Hematopoietic multipotent progenitor cell treated with erythropoietin and hydrocortisone succinate and interleukin-3 and kit ligand, for 17 days (in vitro differentiated cells): ENCODE results near the gene ALB.

Source experiments
- DNase-seq: peaks from one replicate; pipeline ENCODE4 v3.0.0-alpha.2; 2015; ENCODE audit warnings: low spot score

The ALB gene

DNA sequence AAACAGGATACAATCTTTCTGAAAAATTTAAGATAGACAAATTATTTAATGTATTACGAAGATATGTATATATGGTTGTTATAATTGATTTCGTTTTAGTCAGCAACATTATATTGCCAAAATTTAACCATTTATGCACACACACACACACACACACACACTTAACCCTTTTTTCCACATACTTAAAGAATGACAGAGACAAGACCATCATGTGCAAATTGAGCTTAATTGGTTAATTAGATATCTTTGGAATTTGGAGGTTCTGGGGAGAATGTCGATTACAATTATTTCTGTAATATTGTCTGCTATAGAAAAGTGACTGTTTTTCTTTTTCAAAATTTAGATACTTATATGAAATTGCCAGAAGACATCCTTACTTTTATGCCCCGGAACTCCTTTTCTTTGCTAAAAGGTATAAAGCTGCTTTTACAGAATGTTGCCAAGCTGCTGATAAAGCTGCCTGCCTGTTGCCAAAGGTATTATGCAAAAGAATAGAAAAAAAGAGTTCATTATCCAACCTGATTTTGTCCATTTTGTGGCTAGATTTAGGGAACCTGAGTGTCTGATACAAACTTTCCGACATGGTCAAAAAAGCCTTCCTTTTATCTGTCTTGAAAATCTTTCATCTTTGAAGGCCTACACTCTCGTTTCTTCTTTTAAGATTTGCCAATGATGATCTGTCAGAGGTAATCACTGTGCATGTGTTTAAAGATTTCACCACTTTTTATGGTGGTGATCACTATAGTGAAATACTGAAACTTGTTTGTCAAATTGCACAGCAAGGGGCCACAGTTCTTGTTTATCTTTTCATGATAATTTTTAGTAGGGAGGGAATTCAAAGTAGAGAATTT is 5.2 kb downstream of the ALB start:
- no peak for DNase-seq

DNA sequence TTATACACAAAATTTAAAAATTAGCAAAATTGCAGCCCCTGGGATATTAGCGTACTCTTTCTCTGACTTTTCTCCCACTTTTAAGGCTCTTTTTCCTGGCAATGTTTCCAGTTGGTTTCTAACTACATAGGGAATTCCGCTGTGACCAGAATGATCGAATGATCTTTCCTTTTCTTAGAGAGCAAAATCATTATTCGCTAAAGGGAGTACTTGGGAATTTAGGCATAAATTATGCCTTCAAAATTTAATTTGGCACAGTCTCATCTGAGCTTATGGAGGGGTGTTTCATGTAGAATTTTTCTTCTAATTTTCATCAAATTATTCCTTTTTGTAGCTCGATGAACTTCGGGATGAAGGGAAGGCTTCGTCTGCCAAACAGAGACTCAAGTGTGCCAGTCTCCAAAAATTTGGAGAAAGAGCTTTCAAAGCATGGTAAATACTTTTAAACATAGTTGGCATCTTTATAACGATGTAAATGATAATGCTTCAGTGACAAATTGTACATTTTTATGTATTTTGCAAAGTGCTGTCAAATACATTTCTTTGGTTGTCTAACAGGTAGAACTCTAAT is 6.0 kb downstream of the ALB start:
- no peak for DNase-seq

DNA sequence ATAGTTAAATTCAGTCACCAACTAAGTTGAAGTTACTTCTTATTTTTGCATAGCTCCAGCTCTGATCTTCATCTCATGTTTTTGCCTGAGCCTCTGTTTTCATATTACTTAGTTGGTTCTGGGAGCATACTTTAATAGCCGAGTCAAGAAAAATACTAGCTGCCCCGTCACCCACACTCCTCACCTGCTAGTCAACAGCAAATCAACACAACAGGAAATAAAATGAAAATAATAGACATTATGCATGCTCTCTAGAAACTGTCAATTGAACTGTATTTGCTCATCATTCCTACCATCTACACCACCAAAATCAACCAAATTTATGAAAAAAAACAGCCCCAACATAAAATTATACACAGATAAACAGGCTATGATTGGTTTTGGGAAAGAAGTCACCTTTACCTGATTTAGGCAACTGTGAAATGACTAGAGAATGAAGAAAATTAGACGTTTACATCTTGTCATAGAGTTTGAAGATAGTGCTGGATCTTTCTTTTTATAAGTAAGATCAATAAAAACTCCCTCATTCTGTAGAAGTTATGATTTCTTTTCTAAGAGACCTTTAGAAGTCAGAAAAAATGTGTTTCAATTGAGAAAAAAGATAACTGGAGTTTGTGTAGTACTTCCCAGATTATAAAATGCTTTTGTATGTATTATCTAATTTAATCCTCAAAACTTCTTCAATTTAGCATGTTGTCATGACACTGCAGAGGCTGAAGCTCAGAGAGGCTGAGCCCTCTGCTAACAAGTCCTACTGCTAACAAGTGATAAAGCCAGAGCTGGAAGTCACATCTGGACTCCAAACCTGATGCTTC is 7.0 kb downstream of the ALB start:
- no peak for DNase-seq

DNA sequence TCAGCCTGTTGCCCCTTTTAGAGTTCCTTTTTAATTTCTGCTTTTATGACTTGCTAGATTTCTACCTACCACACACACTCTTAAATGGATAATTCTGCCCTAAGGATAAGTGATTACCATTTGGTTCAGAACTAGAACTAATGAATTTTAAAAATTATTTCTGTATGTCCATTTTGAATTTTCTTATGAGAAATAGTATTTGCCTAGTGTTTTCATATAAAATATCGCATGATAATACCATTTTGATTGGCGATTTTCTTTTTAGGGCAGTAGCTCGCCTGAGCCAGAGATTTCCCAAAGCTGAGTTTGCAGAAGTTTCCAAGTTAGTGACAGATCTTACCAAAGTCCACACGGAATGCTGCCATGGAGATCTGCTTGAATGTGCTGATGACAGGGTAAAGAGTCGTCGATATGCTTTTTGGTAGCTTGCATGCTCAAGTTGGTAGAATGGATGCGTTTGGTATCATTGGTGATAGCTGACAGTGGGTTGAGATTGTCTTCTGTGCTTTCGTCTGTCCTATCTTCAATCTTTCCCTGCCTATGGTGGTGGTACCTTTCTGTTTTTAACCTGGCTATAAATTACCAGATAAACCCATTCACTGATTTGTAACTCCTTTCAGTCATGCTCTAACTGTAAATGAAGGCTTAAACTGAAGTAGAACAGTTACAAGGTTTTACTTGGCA is 7.8 kb downstream of the ALB start:
- DNase-seq: no peak

DNA sequence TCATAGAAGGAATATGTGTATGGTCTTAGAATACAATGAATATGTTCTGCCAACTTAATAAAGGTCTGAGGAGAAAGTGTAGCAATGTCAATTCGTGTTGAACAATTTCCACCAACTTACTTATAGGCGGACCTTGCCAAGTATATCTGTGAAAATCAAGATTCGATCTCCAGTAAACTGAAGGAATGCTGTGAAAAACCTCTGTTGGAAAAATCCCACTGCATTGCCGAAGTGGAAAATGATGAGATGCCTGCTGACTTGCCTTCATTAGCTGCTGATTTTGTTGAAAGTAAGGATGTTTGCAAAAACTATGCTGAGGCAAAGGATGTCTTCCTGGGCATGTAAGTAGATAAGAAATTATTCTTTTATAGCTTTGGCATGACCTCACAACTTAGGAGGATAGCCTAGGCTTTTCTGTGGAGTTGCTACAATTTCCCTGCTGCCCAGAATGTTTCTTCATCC is 9.2 kb downstream of the ALB start:
- no peak for DNase-seq

DNA sequence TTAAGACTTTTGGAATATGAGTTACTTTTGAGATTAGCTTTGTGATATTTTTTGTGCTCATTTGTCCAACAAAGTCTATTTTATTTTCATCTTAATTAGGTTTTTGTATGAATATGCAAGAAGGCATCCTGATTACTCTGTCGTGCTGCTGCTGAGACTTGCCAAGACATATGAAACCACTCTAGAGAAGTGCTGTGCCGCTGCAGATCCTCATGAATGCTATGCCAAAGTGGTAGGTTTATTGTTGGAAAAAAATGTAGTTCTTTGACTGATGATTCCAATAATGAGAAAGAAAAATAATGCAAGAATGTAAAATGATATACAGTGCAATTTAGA is 10.8 kb downstream of the ALB start:
- no peak for DNase-seq

DNA sequence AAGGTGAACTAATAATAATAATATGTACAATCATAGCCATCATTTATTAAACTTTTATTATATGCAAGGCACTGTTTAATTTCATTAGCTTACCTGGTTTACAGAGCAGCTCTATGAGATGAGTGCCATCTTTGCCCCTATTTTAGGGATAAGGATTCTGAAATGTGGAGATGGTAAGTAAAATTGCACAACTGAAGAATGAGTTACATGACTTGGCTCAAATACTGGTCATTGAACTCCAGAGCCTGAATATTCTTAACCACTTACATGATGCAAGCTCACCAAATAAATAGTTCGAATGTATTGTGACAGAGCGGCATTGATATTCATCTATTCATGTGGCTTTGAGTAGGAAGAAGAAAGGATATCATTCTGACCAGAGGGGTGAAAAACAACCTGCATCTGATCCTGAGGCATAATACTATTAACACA is 11.7 kb downstream of the ALB start:
- no peak for DNase-seq

DNA sequence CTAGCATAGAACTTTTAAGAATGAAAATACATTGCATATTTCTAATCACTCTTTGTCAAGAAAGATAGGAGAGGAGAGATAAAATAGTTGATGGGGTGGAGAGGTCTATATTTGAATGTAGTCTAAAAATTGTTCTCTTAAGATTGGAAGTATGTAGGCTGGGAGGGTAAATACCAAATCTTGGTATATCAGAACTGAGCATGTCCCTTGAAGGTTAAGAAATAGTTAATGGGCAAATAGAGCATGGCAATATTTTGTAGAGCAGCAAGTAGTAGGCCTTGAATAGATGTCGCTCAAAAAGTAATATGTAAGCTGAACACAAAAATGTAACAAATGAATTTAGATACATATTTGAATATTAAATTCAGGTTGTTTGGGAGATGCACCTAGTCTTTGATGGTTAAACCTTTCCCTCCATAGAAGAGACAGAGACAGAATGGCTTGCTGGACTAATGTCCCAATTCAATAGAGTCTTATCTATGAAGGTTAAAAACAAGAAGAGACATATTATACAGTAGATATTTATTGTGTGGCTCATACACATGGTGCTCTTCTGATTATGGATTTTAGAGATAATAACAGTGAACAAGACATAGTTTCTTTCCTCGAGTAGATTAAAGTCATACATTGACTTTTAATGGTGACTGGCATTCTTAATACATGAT is 12.5 kb downstream of the ALB start:
- no peak for DNase-seq

DNA sequence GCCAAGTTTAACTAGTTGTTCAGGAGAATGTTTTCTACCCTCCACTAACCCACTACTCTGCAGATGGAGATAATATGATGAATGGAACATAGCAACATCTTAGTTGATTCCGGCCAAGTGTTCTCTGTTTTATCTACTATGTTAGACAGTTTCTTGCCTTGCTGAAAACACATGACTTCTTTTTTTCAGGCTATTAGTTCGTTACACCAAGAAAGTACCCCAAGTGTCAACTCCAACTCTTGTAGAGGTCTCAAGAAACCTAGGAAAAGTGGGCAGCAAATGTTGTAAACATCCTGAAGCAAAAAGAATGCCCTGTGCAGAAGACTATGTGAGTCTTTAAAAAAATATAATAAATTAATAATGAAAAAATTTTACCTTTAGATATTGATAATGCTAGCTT is 13.3 kb downstream of the ALB start:
- DNase-seq: no peak

DNA sequence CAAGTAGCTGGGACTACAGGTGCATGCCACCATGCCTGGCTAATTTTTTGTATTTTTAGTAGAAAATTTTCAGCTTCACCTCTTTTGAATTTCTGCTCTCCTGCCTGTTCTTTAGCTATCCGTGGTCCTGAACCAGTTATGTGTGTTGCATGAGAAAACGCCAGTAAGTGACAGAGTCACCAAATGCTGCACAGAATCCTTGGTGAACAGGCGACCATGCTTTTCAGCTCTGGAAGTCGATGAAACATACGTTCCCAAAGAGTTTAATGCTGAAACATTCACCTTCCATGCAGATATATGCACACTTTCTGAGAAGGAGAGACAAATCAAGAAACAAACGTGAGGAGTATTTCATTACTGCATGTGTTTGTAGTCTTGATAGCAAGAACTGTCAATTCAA is 13.9 kb downstream of the ALB start:
- no peak for DNase-seq

DNA sequence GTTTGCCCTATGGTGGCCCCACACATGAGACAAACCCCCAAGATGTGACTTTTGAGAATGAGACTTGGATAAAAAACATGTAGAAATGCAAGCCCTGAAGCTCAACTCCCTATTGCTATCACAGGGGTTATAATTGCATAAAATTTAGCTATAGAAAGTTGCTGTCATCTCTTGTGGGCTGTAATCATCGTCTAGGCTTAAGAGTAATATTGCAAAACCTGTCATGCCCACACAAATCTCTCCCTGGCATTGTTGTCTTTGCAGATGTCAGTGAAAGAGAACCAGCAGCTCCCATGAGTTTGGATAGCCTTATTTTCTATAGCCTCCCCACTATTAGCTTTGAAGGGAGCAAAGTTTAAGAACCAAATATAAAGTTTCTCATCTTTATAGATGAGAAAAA is 14.6 kb downstream of the ALB start:
- DNase-seq: no peak

DNA sequence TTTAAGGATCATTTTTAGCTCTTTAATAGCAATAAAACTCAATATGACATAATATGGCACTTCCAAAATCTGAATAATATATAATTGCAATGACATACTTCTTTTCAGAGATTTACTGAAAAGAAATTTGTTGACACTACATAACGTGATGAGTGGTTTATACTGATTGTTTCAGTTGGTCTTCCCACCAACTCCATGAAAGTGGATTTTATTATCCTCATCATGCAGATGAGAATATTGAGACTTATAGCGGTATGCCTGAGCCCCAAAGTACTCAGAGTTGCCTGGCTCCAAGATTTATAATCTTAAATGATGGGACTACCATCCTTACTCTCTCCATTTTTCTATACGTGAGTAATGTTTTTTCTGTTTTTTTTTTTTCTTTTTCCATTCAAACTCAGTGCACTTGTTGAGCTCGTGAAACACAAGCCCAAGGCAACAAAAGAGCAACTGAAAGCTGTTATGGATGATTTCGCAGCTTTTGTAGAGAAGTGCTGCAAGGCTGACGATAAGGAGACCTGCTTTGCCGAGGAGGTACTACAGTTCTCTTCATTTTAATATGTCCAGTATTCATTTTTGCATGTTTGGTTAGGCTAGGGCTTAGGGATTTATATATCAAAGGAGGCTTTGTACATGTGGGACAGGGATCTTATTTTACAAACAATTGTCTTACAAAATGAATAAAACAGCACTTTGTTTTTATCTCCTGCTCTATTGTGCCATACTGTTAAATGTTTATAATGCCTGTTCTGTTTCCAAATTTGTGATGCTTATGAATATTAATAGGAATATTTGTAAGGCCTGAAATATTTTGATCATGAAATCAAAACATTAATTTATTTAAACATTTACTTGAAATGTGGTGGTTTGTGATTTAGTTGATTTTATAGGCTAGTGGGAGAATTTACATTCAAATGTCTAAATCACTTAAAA is 15.3 kb downstream of the ALB start:
- DNase-seq: no peak

DNA sequence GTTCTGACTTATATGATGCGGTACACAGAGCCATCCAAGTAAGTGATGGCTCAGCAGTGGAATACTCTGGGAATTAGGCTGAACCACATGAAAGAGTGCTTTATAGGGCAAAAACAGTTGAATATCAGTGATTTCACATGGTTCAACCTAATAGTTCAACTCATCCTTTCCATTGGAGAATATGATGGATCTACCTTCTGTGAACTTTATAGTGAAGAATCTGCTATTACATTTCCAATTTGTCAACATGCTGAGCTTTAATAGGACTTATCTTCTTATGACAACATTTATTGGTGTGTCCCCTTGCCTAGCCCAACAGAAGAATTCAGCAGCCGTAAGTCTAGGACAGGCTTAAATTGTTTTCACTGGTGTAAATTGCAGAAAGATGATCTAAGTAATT is 16.5 kb downstream of the ALB start:
- no peak for DNase-seq

DNA sequence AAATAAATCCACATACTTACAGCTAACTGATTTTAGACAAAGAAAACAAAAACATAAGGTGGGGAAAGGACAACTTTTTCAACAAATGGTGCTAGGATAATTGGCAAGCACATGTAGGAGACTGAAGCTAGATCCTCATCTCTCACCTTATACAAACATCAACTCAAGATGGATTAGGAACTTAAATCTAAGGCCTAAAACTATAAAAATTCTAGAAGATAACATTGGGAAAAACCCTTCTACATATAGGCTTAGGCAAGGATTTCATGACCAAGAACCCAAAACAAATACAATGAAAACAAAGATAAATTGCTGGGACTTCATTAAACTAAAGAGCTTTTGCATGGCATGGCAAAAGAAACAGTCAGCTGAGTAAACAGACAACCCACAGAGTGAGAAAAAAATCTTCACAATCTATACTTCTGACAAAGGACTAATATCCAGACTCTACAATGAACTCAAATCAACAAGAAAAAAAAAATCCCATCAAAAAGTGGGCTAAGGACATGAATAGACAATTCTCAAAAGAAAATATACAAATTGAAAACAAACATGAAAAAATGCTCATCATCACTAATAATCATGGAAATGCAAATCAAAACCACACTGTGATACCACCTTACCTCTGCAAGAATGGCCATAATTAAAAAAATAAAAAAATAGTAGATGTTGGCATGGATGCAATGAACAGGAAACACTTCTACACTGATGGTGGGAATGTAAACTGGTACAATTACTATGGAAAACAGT is 17.8 kb downstream of the ALB start:
- DNase-seq: no peak

DNA sequence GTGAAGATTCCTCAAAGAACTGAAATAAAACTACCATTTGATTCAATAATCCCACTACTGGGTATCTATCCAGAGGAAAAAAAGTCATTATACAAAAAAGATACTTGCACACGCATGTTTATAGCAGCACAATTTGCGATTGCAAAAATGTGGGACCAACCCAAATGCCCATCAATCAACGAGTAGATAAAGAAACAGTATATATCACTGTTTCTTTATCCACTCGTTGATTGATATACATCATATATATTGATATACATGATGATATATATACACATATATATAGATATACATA is 18.3 kb downstream of the ALB start:
- DNase-seq: no peak

DNA sequence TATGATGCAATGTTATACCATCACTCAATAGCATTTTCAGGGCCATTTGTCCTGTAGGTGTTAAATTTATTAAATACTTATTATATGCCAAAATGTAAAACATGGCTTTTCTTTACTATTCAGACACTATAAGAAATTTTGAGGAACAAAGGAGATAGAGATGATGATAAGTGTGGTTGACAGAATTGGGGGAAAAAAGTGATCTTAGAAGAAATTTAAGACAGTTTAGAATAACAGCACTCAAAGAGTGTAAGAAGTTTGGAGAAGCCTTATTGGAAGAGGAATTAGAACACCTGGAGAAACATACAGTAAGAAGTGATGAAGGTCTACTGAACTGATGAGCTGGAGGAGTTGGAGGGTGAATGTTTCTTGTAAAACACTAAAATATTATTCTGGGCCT is 19.1 kb downstream of the ALB start:
- DNase-seq: no peak

DNA sequence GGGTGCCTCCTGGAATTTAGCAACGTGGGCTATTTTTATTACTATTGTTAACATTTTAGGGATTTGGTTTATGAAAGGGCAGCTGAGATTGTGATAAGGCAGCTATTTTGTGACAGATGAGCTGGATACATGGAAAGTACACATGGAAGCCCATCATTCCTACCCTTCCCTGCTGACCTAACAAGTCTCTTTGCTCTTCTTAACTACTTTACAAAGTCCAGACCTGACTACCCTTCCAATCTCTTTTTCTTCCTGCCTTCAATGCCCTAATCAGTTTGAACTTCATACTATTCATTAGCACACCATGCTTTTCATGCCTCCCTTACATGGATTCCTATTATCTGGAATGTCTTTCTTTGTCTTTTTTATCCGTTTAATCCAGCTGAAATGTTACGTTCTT is 22.6 kb downstream of the ALB start:
- no peak for DNase-seq

DNA sequence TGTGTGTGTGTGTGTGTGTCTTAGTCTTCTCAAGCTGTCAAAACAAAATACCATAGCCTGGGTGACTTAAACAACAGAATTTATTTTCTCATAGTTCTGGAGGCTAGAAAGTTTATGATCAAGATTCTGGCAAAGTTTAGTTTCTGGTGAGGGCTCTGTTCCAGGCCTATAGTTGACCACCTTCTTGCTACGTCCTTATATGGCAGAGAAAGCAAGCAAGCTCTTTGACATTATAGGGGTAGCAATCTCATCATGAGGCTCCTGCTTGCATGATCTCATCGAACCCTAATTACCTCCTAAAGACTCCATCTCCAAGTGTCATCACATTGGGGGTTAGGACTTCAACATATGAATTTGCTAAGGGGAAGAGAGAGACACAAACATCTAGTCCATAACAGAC is 25.0 kb downstream of the ALB start:
- no peak for DNase-seq

DNA sequence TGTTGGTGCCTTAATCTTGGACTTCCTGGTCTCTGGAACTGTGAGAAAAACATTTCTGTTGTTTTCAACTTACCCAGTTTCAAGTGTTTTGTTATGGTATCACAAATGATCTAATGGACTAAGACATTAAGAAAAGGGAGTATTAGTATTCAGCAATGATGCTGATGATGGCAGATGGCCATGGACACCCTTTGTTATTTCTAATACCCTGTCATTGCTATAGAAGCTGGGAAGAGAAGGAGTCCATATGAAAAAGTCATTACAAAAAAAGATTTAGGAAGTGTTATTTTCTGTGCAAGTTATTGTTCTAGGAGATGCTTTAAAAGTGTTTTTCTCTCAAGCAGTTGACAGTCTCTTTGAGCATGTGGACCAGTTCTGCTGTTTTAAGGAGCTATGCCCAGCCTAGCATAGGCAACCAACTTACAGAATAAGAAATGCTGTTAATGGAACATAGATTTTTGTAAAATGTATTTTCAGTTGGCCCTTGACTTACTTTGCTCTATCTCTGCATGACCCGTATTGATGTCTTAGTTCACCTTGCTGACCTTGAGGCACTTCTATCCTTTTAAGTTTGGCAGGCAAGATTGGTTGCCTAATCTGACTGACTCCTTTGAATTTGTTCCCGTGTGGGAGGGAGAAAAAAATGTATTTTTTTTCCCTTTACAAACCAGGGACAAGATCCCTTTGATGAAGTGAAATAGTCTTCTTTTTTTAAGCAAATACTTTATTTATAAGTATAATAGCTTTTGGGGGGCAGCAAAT is 25.9 kb downstream of the ALB start:
- DNase-seq: no peak

DNA sequence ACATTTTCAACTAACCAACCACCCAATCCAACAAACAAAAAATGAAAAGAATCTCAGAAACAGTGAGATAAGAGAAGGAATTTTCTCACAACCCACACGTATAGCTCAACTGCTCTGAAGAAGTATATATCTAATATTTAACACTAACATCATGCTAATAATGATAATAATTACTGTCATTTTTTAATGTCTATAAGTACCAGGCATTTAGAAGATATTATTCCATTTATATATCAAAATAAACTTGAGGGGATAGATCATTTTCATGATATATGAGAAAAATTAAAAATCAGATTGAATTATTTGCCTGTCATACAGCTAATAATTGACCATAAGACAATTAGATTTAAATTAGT is 27.7 kb downstream of the ALB start:
- DNase-seq: no peak
